Stimulated activated CD4-positive, alpha-beta T cell treated with anti-CD3 and anti-CD28 coated beads, TNF-alpha, amount 100 ng/mL, for 24 hours (primary cell): ENCODE data around the gene DCLK3.
A peak's percentile ranks its signal among the peaks of the same experiment; 100 is the strongest.

ENCODE experiments used
- DNase-seq, 3 experiments: peaks; one replicate each; pipeline ENCODE4 v3.0.0-alpha.2; 2020; ENCODE audit warnings: low read depth in 3 of 3

The DCLK3 gene

GRCh38 chr3:36763850-36764703 is at the start of gene DCLK3:
DCLK3 (minus strand) TSS chr3:36764553; CDS start chr3:36764263, 290 bp downstream.
- DNase-seq: peak in 1 of 3 experiments; percentile 12

GRCh38 chr3:36813305-36813704 is 49.0 kb upstream of the DCLK3 start:
- DNase-seq: no peak

GRCh38 chr3:36812240-36812639 is 47.9 kb upstream of the DCLK3 start:
- DNase-seq: no peak

GRCh38 chr3:36811768-36812167 is 47.4 kb upstream of the DCLK3 start:
- DNase-seq: no peak

DNA sequence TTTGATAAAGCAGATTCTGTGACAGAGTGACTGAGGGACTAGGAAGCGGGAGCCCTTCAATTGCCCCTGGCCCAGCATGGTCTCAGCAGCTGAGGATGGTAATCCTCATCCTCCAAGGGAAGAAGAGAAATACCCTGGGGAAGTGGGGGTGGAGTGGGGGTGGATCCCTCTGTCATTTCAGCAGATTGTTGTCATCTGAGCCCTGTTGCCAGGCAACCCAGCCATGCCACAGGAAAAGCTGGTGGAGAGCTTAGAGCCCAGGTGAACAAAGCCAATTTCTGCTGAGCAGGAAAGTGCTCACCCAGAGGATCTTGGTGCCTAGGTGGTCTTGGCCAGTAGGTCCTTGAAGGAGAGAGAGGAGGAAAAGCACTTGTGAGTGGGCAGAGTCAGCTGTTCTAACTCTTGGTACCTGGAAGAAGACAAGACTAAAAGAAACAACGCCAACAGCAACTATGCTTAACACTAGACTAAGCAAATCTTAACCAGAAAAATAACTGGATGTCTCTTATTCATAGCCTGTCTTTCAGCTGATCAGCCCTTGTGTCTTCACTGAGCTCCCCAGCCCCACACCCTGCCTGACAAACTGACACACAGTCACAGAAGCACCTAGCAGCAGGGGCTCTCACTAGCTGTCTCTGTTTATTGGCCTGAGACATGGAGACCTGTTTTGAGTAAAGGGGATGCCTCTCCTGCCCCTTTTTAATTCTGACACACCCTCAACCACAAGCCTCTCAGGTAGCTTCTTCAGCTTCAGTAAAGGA is 40.1 kb upstream of the DCLK3 start:
- DNase-seq: no peak

- no peak for DNase-seq
Observed at GRCh38 chr3:36803091-36803791, 38.9 kb upstream of the DCLK3 start.

GRCh38 chr3:36800533-36801116 is 36.3 kb upstream of the DCLK3 start:
- no peak for DNase-seq

DNA sequence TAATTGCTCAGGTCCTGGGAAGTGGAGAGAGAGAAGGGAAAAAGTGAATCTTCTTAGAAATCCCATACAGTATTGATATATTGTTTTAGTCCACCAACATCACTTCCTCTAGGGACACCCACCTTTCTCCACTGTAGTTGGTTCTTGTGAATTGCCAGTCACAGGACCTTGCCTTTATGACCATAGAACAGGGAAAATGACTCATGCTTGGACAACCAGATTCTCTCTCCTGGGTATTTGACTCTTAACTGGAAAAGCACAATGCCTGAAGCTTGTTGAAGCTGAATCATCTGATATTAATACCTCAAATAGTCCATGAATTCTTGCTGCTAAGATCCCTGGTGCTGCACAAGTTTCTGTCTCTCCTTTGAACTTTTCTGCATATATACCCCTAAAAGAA is 32.5 kb upstream of the DCLK3 start:
- no peak for DNase-seq

DNA sequence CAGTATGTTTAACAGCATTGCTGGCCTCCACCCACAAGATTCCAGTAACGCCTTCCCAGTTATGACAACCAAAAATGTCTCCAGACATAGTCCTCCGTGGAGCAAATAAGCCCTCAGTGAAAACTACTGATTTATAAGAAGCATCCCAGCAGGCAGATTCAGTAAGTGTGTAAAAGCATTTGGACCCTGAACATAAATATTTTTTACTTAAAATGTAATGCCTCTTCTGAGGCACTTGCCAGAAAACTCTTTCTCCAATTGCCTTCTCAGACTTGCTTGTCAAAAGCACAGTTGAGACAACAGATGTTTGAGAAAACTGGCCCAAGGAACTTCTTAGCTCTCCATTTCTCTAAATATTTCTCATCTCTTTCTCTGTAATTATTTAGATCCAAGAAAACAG is 31.8 kb upstream of the DCLK3 start:
- no peak for DNase-seq

DNA sequence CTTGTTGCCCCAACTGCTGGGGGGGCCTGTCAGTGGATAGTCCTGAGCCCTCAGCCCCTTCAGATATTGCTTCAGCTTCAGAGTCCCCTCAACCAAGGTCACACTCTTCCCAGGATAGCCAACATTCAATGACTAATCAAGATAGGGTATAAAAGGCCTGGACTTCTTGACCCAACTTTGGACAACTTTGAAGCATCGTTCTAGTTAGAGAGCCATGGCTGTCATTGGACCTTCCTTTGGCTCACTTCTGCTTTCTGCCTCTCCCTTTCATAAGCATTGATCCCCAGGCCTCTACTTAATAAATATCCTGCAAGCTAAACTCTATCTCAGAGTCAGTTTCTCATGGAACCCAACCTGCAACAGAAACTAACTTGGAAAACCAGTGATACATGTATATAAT is 31.3 kb upstream of the DCLK3 start:
- no peak for DNase-seq

GRCh38 chr3:36792342-36792741 is 28.0 kb upstream of the DCLK3 start:
- no peak for DNase-seq

- no peak for DNase-seq
Observed at GRCh38 chr3:36790765-36791164, 26.4 kb upstream of the DCLK3 start.

- DNase-seq: no peak
Observed at GRCh38 chr3:36786921-36787890, 22.9 kb upstream of the DCLK3 start.

GRCh38 chr3:36784138-36784635 is 19.8 kb upstream of the DCLK3 start:
- no peak for DNase-seq

GRCh38 chr3:36777424-36778218 is 13.3 kb upstream of the DCLK3 start:
- DNase-seq: no peak

DNA sequence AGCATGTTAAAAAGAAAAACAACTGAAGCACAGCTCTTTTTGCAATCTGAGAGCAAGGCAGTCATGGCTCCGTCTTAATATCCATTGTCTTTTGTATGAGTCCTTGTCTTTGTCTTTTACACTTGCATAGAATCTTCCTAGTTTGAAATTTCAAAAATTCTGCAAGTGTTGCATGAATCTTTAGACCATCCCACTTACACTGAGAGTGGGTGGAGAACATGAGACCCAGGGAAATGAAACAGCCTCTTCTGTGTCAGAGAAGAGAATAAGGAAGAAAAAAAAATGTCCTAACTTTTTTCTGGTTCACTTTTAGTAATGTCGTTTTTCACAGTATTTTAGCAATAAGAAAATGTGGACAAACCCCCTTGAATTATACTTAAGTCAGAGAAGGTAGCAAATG is 12.1 kb upstream of the DCLK3 start:
- DNase-seq: no peak

GRCh38 chr3:36774052-36774451 is 9.7 kb upstream of the DCLK3 start:
- no peak for DNase-seq

- DNase-seq: no peak
Observed at GRCh38 chr3:36771931-36772330, 7.6 kb upstream of the DCLK3 start.

DNA sequence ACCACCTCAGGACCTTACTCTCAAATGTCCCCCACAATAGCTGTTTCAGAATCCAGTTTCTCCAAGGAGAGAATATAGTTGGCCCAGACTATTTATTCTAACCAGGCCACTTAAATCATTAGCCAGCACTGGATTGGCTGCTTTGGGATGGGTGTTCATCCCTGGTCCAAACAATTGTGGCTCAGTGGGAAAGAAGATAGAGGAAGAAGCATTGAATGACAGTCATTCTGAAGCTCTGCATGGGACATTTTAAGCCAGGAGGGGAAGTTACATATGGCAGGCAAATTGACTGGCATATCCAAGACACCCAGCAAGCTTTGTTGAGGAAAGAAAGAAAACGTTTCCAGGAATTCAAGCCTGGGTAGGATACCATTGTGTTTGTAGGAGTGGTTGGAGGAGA is 5.6 kb upstream of the DCLK3 start:
- DNase-seq: no peak

DNA sequence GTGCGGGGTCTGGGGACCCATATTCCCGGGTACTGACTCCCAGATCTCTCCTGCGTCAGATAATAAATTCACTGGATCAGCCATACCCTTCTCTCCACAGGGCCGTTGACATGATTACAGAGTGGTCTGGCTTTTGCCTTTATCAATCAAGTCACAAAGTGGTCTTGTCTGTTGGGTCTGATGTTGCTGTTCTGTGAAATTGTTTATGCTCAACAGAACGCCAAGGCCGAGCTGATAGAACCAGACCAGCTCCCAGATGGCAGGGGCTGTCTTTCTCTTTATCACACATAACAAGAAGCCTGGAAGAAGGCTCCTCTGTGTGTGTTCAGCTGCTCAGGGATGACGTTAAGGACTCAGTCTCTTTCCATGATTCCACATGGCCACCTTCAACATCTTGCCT is 751 bp upstream of the DCLK3 start:
- DNase-seq: no peak
